Small intestine (tissue), 7 donors: Measurements from ENCODE around the gene RCAN3. TPM values are rescaled to one million over a fixed set of nuclear protein-coding genes. Genes with fewer than 3 reads are reported as not detected.

Experiments
- DNase-seq, 2 donors: peaks; one replicate each; pipeline versions ENCODE4 v3.0.0 to v3.0.0-alpha.2; 2013
- FAIRE-seq: peaks from 2 replicates; lab custom pipeline; 2012; peaks lifted over from hg19 to GRCh38; lab: Jason Lieb, UNC
- H3K27ac ChIP-seq, 3 donors: one replicate each; pipeline ENCODE4 v1.5.1; 2013; ENCODE audit warnings: low read length in 2 of 3, mild to moderate bottlenecking in 2 of 3, control low read depth in 1 of 3, inconsistent platforms in 1 of 3, low read depth in 1 of 3, moderate library complexity in 1 of 3
- H3K27me3 ChIP-seq, 3 donors: one replicate each; pipeline ENCODE4 v1.6.1; 2013; ENCODE audit warnings: low read length in 3 of 3, inconsistent platforms in 1 of 3; ENCODE audit not compliant: control insufficient read depth in 3 of 3, insufficient read depth in 3 of 3
- H3K36me3 ChIP-seq, 3 donors: one replicate each; pipeline ENCODE4 v1.6.1; 2013; ENCODE audit warnings: low read length in 3 of 3, inconsistent platforms in 1 of 3, low read depth in 1 of 3, mild to moderate bottlenecking in 1 of 3, moderate library complexity in 1 of 3; ENCODE audit not compliant: control insufficient read depth in 3 of 3, insufficient read depth in 2 of 3
- H3K4me1 ChIP-seq, 3 donors: one replicate each; pipeline ENCODE4 v1.6.1; 2013; ENCODE audit warnings: low read length in 2 of 3, inconsistent platforms in 1 of 3, low read depth in 1 of 3, mild to moderate bottlenecking in 1 of 3, moderate library complexity in 1 of 3; ENCODE audit not compliant: control insufficient read depth in 3 of 3, insufficient read depth in 2 of 3
- H3K4me3 ChIP-seq, 3 donors: one replicate each; pipeline ENCODE4 v1.5.1; 2013; ENCODE audit warnings: low read length in 3 of 3, control low read depth in 1 of 3, inconsistent platforms in 1 of 3, low read depth in 1 of 3, mild to moderate bottlenecking in 1 of 3, moderate library complexity in 1 of 3
- H3K9me3 ChIP-seq, 2 donors: one replicate each; pipeline ENCODE4 v1.6.1; 2013; ENCODE audit warnings: low read depth in 1 of 2, low read length in 1 of 2; ENCODE audit not compliant: control insufficient read depth in 2 of 2, insufficient read depth in 1 of 2
- WGBS, 3 donors: extraction: QIAGEN DNeasy Blood & Tissue Kit; methylation state at CpG; one replicate each; pipeline ENCODE4 v1.1.7; 2013; 5-methylcytosine and 5-hydroxymethylcytosine counted together
- polyA plus RNA-seq, 4 donors: library from polyadenylated mRNA; stranded (reverse) in 3 of 4; unstranded in 1 of 4; fragments of 200-250 nt in 3 of 4; fragments of 120-200 nt in 1 of 4; gene quantifications; one replicate each; pipeline versions ENCODE4 v1.2.1 to v1.2.3, GENCODE V29; 2013
- donor health status: healthy with polysubstance abuse.
- donor health status: control.
- donor health status: control.
- donor health status: Bipolar disorder and iron deficiency.
- donor health status: healthy.

RCAN3 gene
- polyA plus RNA-seq, 4 donors: 1.9 to 8.3 (median 4.2) TPM

- no peaks in the 10 kb centered on the region for H3K4me1 ChIP-seq
Measured at GRCh38 chr1:24588573-24588972, 85.9 kb downstream of the RCAN3 start.

DNA sequence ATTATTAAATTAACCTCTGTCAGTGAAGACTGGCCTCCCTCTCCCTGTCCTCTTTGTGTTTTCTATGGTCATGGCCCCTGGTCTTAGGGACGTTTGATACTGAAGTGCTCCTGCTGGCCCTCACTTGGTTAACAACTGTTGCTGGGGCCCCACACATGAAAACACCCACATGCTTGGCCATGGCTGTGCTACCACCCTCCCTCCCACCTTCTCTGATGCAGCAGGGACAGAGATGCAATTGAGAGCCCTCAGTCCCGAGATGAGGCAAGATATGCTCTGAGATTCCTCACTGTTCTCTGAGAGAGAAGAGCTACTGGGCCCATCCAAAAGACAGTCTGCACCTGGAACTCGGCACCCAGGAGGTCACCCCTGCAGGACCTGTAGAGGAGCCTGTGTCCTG, 86.6 kb downstream of the RCAN3 start:
- no peak for FAIRE-seq

More at GRCh38 chr1:24588573-24588972, 85.9 kb downstream of the RCAN3 start:
- DNase-seq (no peak), FAIRE-seq (no peak)
- Histone ChIP-seq H3K27me3 (no peaks in the 10 kb centered on the region), H3K27ac (no peak overlapping the region), H3K9me3 (no peaks in the 10 kb centered on the region), H3K36me3 (no peaks in the 10 kb centered on the region), H3K4me3 (no peak overlapping the region)
- 71 to 79% (median 74%) methylated on average over 5 of the region's 5 CpGs for WGBS, 3 donors

More for the DNA sequence above, 86.6 kb downstream of the RCAN3 start:
- Histone ChIP-seq H3K4me3 (no peak overlapping the region), H3K9me3 (no peaks in the 10 kb centered on the region), H3K36me3 (no peaks in the 10 kb centered on the region), H3K4me1 (no peaks in the 10 kb centered on the region), H3K27ac (no peak overlapping the region), H3K27me3 (no peaks in the 10 kb centered on the region)
- no peak for DNase-seq
- 58 to 69% (median 69%) methylated on average over 3 of the region's 3 CpGs for WGBS, 3 donors

Other genes starting within 250 kb of the RCAN3 start
- under 1 TPM in 3 of 4 donors, not detected in 1; 0.28 to 0.67 (median 0.31) TPM for gene GRHL3, start 183.5 kb upstream of the RCAN3 start, polyA plus RNA-seq
- gene STPG1, start 89.1 kb upstream of the RCAN3 start, polyA plus RNA-seq: 10 to 100 TPM in 1 of 4 donors, 1 to 10 TPM in 3; 5.7 to 10.3 (median 6.5) TPM
- 10 to 100 TPM in 3 of 4 donors, 1 to 10 TPM in 1; 4.9 to 16.4 (median 13.3) TPM for gene NIPAL3, start 87.0 kb upstream of the RCAN3 start, polyA plus RNA-seq
- gene NCMAP, start 53.3 kb downstream of the RCAN3 start, polyA plus RNA-seq: 10 to 100 TPM in 1 of 4 donors, 1 to 10 TPM in 2, under 1 TPM in 1; 0.81 to 15.7 (median 3.0) TPM
- gene SRRM1, start 140.5 kb downstream of the RCAN3 start, polyA plus RNA-seq: 100 to 1,000 TPM in 1 of 4 donors, 10 to 100 TPM in 3; 24.0 to 107 (median 34.3) TPM
- 10 to 100 TPM in 3 of 4 donors, 1 to 10 TPM in 1; 2.0 to 47.4 (median 25.4) TPM for gene CLIC4, start 242.6 kb downstream of the RCAN3 start, polyA plus RNA-seq